Left ventricle myocardium superior (tissue), 1 donor: Measurements from ENCODE around the gene BCL7A. TPM values are rescaled to one million over a fixed set of nuclear protein-coding genes. Genes with fewer than 3 reads are reported as not detected.
"Not testable (repeated sequence)": the region's sequence is repeated elsewhere in the genome, so short reads cannot be mapped to it uniquely, and the experiment has no call there.

Experiments used
- ATAC-seq: fragments of 200-7000 bp; cut with Tn5 transposase; one replicate; pipeline ENCODE4 v1.9.1; 2020; ENCODE audit warnings: mild to moderate bottlenecking, moderate library complexity
- DNase-seq: peaks from one replicate; pipeline ENCODE4 v3.0.0-alpha.2; 2020
- intact Hi-C: fragments of 100-400 bp; cut with micrococcal nuclease; formaldehyde crosslinking; loops from one replicate; pipeline ENCODE4 v1.11.0; 2022
- total RNA-seq: library from RNA; stranded (reverse); fragmentation: NEBNext Ultra II Directional; extraction: Animal tissue kit (Norgen Biotek cat#: 25700); gene quantifications from one replicate; pipeline ENCODE4 v1.2.1, GENCODE V29; 2021
- donor health status: DM: no; HTN: yes; CAD: no; lungs with severe emphysema.

Gene BCL7A
- total RNA-seq, 1 donor from 2014 or later = 17.5 TPM

- ATAC-seq (no peak), DNase-seq (no peak)
- intact Hi-C loops = no loop called here
Observed at GRCh38 chr12:122099856-122100255, 78.2 kb downstream of the BCL7A start.

GRCh38 chr12:122100568-122100967, 78.9 kb downstream of the BCL7A start:
- intact Hi-C loops = no loop called here
- DNase-seq = no peak
- no peak for ATAC-seq

GRCh38 chr12:122102331-122102730, 80.6 kb downstream of the BCL7A start:
- ATAC-seq (peak; percentile 15), DNase-seq (no peak)
- intact Hi-C loops = no loop called here

GRCh38 chr12:122104844-122105243, 83.2 kb downstream of the BCL7A start:
- ATAC-seq (no peak), DNase-seq (no peak)
- intact Hi-C loops = no loop called here

GRCh38 chr12:122105496-122105895, 83.8 kb downstream of the BCL7A start:
- intact Hi-C loops, DNase-seq, ATAC-seq: not testable (repeated sequence)

GRCh38 chr12:122106843-122107242, 85.2 kb downstream of the BCL7A start:
- DNase-seq = peak; percentile 79
- intact Hi-C loops = no loop called here
- ATAC-seq = peak; percentile 91

- ATAC-seq = no peak
- intact Hi-C loops = no loop called here
- DNase-seq = no peak
Observed at GRCh38 chr12:122107261-122107660, 85.6 kb downstream of the BCL7A start.

- ATAC-seq = no peak
- no peak for DNase-seq
- intact Hi-C loops = no loop called here
Observed at GRCh38 chr12:122111089-122111641, 89.5 kb downstream of the BCL7A start.

Other genes starting within 250 kb of the BCL7A start
- 48.3 TPM for gene RHOF, start 228.2 kb upstream of the BCL7A start, total RNA-seq
- gene SETD1B, start 217.9 kb upstream of the BCL7A start, total RNA-seq = 9.0 TPM
- gene HPD, start 163.0 kb upstream of the BCL7A start, total RNA-seq = 2.2 TPM
- 30.3 TPM for gene PSMD9, start 133.1 kb upstream of the BCL7A start, total RNA-seq
- gene CFAP251, start 103.3 kb upstream of the BCL7A start, total RNA-seq = 0.92 TPM
- 30.2 TPM for gene MLXIP, start 56.9 kb downstream of the BCL7A start, total RNA-seq
- not detected for gene IL31, start 152.3 kb downstream of the BCL7A start, total RNA-seq
- 1.4 TPM for gene LRRC43, start 161.2 kb downstream of the BCL7A start, total RNA-seq
- not detected for gene B3GNT4, start 181.8 kb downstream of the BCL7A start, total RNA-seq
- gene DIABLO, start 204.2 kb downstream of the BCL7A start, total RNA-seq = 30.4 TPM
- 10.9 TPM for gene VPS33A, start 244.6 kb downstream of the BCL7A start, total RNA-seq